IPS-15b (cell line): Measurements from ENCODE around the gene SPATA18.

ENCODE experiments used
- H3K27me3 ChIP-seq: one replicate; pipeline ENCODE4 v1.6.1; 2013; ENCODE audit warnings: low read length; ENCODE audit not compliant: control insufficient read depth, insufficient read depth
- H3K36me3 ChIP-seq: one replicate; pipeline ENCODE4 v1.6.1; 2013; ENCODE audit warnings: low read length; ENCODE audit not compliant: control insufficient read depth, insufficient read depth
- H3K4me1 ChIP-seq: one replicate; pipeline ENCODE4 v1.6.1; 2013; ENCODE audit warnings: mild to moderate bottlenecking, low read length; ENCODE audit not compliant: control insufficient read depth, insufficient read depth
- H3K4me3 ChIP-seq: one replicate; pipeline ENCODE4 v1.5.1; 2013; ENCODE audit warnings: low read depth, low read length
- H3K9ac ChIP-seq: one replicate; pipeline ENCODE4 v1.6.1; 2013; ENCODE audit warnings: low read depth, mild to moderate bottlenecking, low read length
- H3K9me3 ChIP-seq: one replicate; pipeline ENCODE4 v1.6.1; 2013; ENCODE audit warnings: mild to moderate bottlenecking, low read length; ENCODE audit not compliant: control insufficient read depth, insufficient read depth

SPATA18 gene

GRCh38 chr4:52051213-52051614 lies at the start of gene SPATA18:
SPATA18 (plus strand) TSS chr4:52051304; CDS start chr4:52051705, 401 bp downstream.
- Histone ChIP-seq H3K9ac (peak within 1 kb of the TSS; percentile 70), H3K9me3 (no peaks in the 10 kb centered on the region), H3K4me1 (peaks cover 4% of the 10 kb centered on the region), H3K27me3 (peaks cover 27% of the 10 kb centered on the region), H3K4me3 (peak within 1 kb of the TSS; percentile 84), H3K36me3 (no peaks in the 10 kb centered on the region)

GRCh38 chr4:52001616-52002015 lies 49.5 kb upstream of the SPATA18 start:
- no peaks in the 10 kb centered on the region for H3K9me3 ChIP-seq
- no peaks in the 10 kb centered on the region for H3K27me3 ChIP-seq
- H3K4me1 ChIP-seq = no peaks in the 10 kb centered on the region
- H3K4me3 ChIP-seq = no peak overlapping the region
- no peaks in the 10 kb centered on the region for H3K36me3 ChIP-seq
- no peak overlapping the region for H3K9ac ChIP-seq

- Histone ChIP-seq H3K4me1 (no peaks in the 10 kb centered on the region), H3K4me3 (no peak overlapping the region), H3K27me3 (no peaks in the 10 kb centered on the region), H3K36me3 (no peaks in the 10 kb centered on the region), H3K9me3 (no peaks in the 10 kb centered on the region), H3K9ac (no peak overlapping the region)
These were observed 46.7 kb upstream of the SPATA18 start for GRCh38 chr4:52004414-52004813.

GRCh38 chr4:52005604-52006273 lies 45.4 kb upstream of the SPATA18 start:
- no peaks in the 10 kb centered on the region for H3K27me3 ChIP-seq
- H3K36me3 ChIP-seq = no peaks in the 10 kb centered on the region
- no peaks in the 10 kb centered on the region for H3K9me3 ChIP-seq
- H3K9ac ChIP-seq = no peak overlapping the region
- no peak overlapping the region for H3K4me3 ChIP-seq
- H3K4me1 ChIP-seq = no peaks in the 10 kb centered on the region

GRCh38 chr4:52006887-52007286 lies 44.2 kb upstream of the SPATA18 start:
- no peaks in the 10 kb centered on the region for H3K4me1 ChIP-seq
- H3K9ac ChIP-seq = no peak overlapping the region
- H3K36me3 ChIP-seq = no peaks in the 10 kb centered on the region
- H3K9me3 ChIP-seq = no peaks in the 10 kb centered on the region
- no peaks in the 10 kb centered on the region for H3K27me3 ChIP-seq
- H3K4me3 ChIP-seq = no peak overlapping the region

- Histone ChIP-seq H3K9me3 (no peaks in the 10 kb centered on the region), H3K4me1 (no peaks in the 10 kb centered on the region), H3K4me3 (no peak overlapping the region), H3K9ac (no peak overlapping the region), H3K36me3 (no peaks in the 10 kb centered on the region), H3K27me3 (no peaks in the 10 kb centered on the region)
These were observed 40.1 kb upstream of the SPATA18 start for GRCh38 chr4:52010986-52011385.

GRCh38 chr4:52012651-52013050 lies 38.5 kb upstream of the SPATA18 start:
- H3K36me3 ChIP-seq = no peaks in the 10 kb centered on the region
- H3K9me3 ChIP-seq = no peaks in the 10 kb centered on the region

GRCh38 chr4:52014903-52015302 lies 36.2 kb upstream of the SPATA18 start:
- Histone ChIP-seq H3K27me3 (no peaks in the 10 kb centered on the region), H3K9me3 (no peaks in the 10 kb centered on the region), H3K4me1 (no peaks in the 10 kb centered on the region), H3K9ac (no peak overlapping the region), H3K36me3 (no peaks in the 10 kb centered on the region), H3K4me3 (no peak overlapping the region)

More at GRCh38 chr4:52012651-52013050, 38.5 kb upstream of the SPATA18 start:
- Histone ChIP-seq H3K9ac (no peak overlapping the region), H3K4me1 (no peaks in the 10 kb centered on the region), H3K4me3 (no peak overlapping the region), H3K27me3 (no peaks in the 10 kb centered on the region)

GRCh38 chr4:52015366-52015765 lies 35.7 kb upstream of the SPATA18 start:
- Histone ChIP-seq H3K4me1 (no peaks in the 10 kb centered on the region), H3K9me3 (no peaks in the 10 kb centered on the region), H3K27me3 (no peaks in the 10 kb centered on the region), H3K36me3 (no peaks in the 10 kb centered on the region), H3K9ac (no peak overlapping the region), H3K4me3 (no peak overlapping the region)

GRCh38 chr4:52016981-52017380 lies 34.1 kb upstream of the SPATA18 start:
- Histone ChIP-seq H3K36me3 (no peaks in the 10 kb centered on the region), H3K4me3 (no peak overlapping the region), H3K9ac (no peak overlapping the region), H3K27me3 (no peaks in the 10 kb centered on the region), H3K4me1 (no peaks in the 10 kb centered on the region), H3K9me3 (no peaks in the 10 kb centered on the region)

GRCh38 chr4:52017814-52018213 lies 33.3 kb upstream of the SPATA18 start:
- no peaks in the 10 kb centered on the region for H3K4me1 ChIP-seq
- H3K27me3 ChIP-seq = no peaks in the 10 kb centered on the region
- no peaks in the 10 kb centered on the region for H3K9me3 ChIP-seq
- no peak overlapping the region for H3K4me3 ChIP-seq
- H3K9ac ChIP-seq = no peak overlapping the region
- no peaks in the 10 kb centered on the region for H3K36me3 ChIP-seq

GRCh38 chr4:52019936-52020657 lies 31.0 kb upstream of the SPATA18 start, which contains the start of gene LRRC66:
LRRC66 (minus strand) TSS chr4:52020363; CDS start chr4:52017613, 2,750 bp downstream.
- no peaks in the 10 kb centered on the region for H3K36me3 ChIP-seq
- no peak within 1 kb of the TSS for H3K4me3 ChIP-seq
- H3K4me1 ChIP-seq = no peaks in the 10 kb centered on the region
- no peaks in the 10 kb centered on the region for H3K9me3 ChIP-seq
- no peak within 1 kb of the TSS for H3K9ac ChIP-seq
- no peaks in the 10 kb centered on the region for H3K27me3 ChIP-seq
